BE2C (cell line): ENCODE data around the gene ZNF746.

ENCODE experiments used
- DNase-seq: peaks from one replicate; pipeline ENCODE4 v3.0.0-alpha.2; 2020
- H3K27me3 ChIP-seq: fragments of 250-450 bp; sonication (Bioruptor Pico); 2 replicates; pipeline ENCODE4 v1.5.1; 2020; ENCODE audit warnings: mild to moderate bottlenecking
- H3K36me3 ChIP-seq: fragments of 250-450 bp; sonication (Bioruptor Pico); 2 replicates; pipeline ENCODE4 v1.5.1; 2020; ENCODE audit warnings: mild to moderate bottlenecking
- H3K4me1 ChIP-seq: fragments of 250-450 bp; sonication (Bioruptor Pico); 2 replicates; pipeline ENCODE4 v1.5.1; 2020
- H3K4me3 ChIP-seq: 2 replicates; pipeline ENCODE4 v1.5.1; 2011; ENCODE audit warnings: low read depth, low read length
- H3K9me3 ChIP-seq: fragments of 250-450 bp; sonication (Bioruptor Pico); 2 replicates; pipeline ENCODE4 v1.5.1; 2020
- TF ChIP-seq, protein P1 (sequence below): IDR thresholded peaks from 2 replicates; pipeline ENCODE4 v1.5.1; 2012; ENCODE audit warnings: mild to moderate bottlenecking, low read depth, low read length

Gene ZNF746

DNA sequence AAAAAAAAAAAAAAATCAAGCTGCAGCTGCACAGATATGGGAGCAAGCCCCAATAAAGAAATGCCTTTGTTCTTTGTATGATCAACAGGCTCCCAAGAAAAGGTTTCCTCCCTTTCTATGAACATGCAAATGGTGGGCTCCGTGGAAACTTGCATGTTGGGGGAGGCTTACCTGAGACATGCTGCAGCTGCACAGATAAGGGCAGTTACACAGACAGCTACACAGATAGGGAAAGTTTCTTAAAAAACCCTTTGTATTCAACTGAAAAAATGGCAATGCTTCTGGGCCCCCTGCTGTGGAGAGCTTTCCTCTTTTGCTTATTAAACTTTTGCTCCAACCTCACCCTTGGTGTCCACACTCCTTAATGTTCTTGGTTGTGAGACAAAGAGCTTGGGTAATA lies 29.8 kb upstream of the ZNF746 start:
- H3K27me3 ChIP-seq = no peaks in the 10 kb centered on the region
- TF ChIP-seq, protein P1, sequence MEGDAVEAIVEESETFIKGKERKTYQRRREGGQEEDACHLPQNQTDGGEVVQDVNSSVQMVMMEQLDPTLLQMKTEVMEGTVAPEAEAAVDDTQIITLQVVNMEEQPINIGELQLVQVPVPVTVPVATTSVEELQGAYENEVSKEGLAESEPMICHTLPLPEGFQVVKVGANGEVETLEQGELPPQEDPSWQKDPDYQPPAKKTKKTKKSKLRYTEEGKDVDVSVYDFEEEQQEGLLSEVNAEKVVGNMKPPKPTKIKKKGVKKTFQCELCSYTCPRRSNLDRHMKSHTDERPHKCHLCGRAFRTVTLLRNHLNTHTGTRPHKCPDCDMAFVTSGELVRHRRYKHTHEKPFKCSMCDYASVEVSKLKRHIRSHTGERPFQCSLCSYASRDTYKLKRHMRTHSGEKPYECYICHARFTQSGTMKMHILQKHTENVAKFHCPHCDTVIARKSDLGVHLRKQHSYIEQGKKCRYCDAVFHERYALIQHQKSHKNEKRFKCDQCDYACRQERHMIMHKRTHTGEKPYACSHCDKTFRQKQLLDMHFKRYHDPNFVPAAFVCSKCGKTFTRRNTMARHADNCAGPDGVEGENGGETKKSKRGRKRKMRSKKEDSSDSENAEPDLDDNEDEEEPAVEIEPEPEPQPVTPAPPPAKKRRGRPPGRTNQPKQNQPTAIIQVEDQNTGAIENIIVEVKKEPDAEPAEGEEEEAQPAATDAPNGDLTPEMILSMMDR = no peak
- no peaks in the 10 kb centered on the region for H3K4me1 ChIP-seq
- 0 out of 2 replicates have a peak, but pooled peaks cover 3% of the 10 kb centered on the region for H3K9me3 ChIP-seq
- no peak for DNase-seq
- H3K4me3 ChIP-seq = no peak overlapping the region
- no peaks in the 10 kb centered on the region for H3K36me3 ChIP-seq

- Histone ChIP-seq H3K9me3 (0 out of 2 replicates have a peak, but pooled peaks cover 3% of the 10 kb centered on the region), H3K4me1 (no peaks in the 10 kb centered on the region)
- TF ChIP-seq, protein P1 = no peak
Measured at GRCh38 chr7:149525280-149525679, 27.7 kb upstream of the ZNF746 start.

GRCh38 chr7:149524394-149524793 lies 26.8 kb upstream of the ZNF746 start:
- Histone ChIP-seq H3K36me3 (no peaks in the 10 kb centered on the region), H3K9me3 (0 out of 2 replicates have a peak, but pooled peaks cover 3% of the 10 kb centered on the region), H3K27me3 (no peaks in the 10 kb centered on the region; the same call in 1 of the 2 replicates), H3K4me1 (no peaks in the 10 kb centered on the region), H3K4me3 (no peak overlapping the region)
- TF ChIP-seq, protein P1 = no peak
- no peak for DNase-seq

More at GRCh38 chr7:149525280-149525679, 27.7 kb upstream of the ZNF746 start:
- H3K27me3 ChIP-seq = no peaks in the 10 kb centered on the region; the same call in 1 of the 2 replicates
- H3K36me3 ChIP-seq = no peaks in the 10 kb centered on the region
- H3K4me3 ChIP-seq = no peak overlapping the region
- DNase-seq = no peak

DNA sequence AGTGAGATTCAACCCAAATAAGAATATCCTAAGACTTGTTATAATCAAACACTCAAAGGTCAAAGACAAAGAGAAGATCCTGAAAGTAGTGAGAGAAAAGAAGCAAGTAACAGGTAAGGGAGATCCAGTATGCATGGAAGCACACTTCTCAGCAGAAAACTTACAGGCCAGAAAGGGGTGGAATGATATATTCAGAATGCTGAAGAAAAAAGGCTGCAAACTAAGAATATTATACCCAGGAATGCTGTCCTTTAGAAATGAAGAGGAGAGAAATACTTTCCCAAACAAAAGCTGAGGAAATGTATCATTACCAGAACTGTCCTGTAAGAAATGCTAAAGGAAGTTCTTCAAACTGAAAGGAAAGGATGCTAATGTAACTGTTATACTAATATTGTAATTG lies 12.6 kb upstream of the ZNF746 start:
- Histone ChIP-seq H3K36me3 (no peaks in the 10 kb centered on the region), H3K4me1 (no peaks in the 10 kb centered on the region), H3K4me3 (no peak overlapping the region), H3K27me3 (no peaks in the 10 kb centered on the region; the same call in 1 of the 2 replicates), H3K9me3 (no peaks in the 10 kb centered on the region)
- DNase-seq = no peak
- TF ChIP-seq, protein P1 = no peak

GRCh38 chr7:149509774-149510173 lies 12.2 kb upstream of the ZNF746 start:
- no peaks in the 10 kb centered on the region; the same call in 1 of the 2 replicates for H3K27me3 ChIP-seq
- H3K9me3 ChIP-seq = no peaks in the 10 kb centered on the region
- H3K4me3 ChIP-seq = no peak overlapping the region
- DNase-seq = no peak
- no peaks in the 10 kb centered on the region for H3K4me1 ChIP-seq
- no peaks in the 10 kb centered on the region for H3K36me3 ChIP-seq
- TF ChIP-seq, protein P1 = no peak

GRCh38 chr7:149505551-149505950 lies 7.9 kb upstream of the ZNF746 start:
- Histone ChIP-seq H3K36me3 (no peaks in the 10 kb centered on the region), H3K9me3 (no peaks in the 10 kb centered on the region), H3K4me3 (no peak overlapping the region), H3K4me1 (no peaks in the 10 kb centered on the region), H3K27me3 (no peaks in the 10 kb centered on the region)
- TF ChIP-seq, protein P1 = no peak
- no peak for DNase-seq
